Measurements from ENCODE around the gene CAPN5.
"Not testable (repeated sequence)": the region's sequence is repeated elsewhere in the genome, so short reads cannot be mapped to it uniquely, and the experiment has no call there.

Gene CAPN5

GRCh38 chr11:77044356-77044755 lies 22.4 kb upstream of the CAPN5 start:
- DNase-seq (ENCODE audit: low read depth): no peak

DNA sequence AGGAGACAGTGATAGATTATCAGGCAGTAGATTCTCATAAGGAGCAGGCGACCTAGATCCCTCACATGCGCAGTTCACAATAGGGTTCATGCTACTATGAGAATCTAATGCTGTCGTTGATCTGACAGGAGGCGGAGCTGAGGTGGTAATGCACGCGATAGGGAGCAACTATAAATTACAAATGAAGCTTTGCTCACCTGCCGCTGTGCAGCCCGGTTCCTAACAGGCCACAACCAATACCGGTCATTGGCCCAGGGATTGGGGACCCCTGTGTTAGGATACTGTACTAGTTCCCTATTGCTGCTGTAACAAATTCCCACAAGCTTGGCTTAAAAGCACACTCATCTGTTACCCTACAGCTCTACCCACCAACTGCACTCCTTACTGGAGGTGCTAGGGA lies 21.9 kb upstream of the CAPN5 start:
- DNase-seq (ENCODE audit: low read depth): no peak

- no peak for DNase-seq (ENCODE audit: low read depth)
Observed at GRCh38 chr11:77046060-77046501, 20.7 kb upstream of the CAPN5 start.

DNA sequence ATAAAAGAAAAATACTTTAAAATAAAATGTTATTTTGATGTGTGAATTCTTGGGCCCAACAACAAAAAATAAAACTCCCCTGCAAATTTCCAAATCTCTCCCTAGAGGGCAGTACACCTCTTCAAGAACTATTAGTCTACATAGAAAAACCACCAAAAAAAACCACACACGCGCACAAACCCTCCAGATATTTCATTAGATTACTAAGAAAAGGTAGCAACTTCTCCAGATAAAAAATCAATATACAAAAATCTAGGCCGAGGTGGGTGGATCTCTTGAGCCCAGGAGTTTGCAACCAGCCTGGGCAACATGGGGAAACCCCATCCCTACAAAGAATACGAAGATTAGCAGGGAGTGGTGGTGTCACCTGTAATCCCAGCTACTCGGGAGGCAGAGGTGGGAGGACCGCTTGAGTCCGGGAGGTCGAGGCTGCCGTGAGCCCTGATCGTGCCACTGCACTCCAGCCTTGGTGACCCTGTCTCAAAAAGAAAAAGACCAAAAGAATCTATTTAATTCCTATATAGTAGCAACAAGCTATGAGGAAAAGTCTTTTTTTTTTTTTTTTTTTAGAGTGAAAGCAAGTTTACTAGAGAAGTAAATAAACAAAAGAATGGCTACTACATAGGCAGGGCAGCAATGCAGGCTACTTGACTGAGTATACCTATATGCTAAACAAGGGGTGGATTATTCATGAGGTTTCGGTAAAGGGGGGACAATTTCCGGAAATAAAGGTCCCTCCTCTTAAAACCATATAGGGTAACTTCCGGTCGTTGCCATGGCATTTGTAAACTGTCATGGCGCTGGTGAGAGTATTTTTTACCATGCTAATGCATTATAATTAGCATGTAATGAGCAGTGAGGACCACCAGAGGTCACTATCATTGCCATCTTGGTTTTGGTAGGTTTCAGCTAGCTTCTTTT lies 19.5 kb upstream of the CAPN5 start:
- DNase-seq (ENCODE audit: low read depth): peak; percentile 68

DNA sequence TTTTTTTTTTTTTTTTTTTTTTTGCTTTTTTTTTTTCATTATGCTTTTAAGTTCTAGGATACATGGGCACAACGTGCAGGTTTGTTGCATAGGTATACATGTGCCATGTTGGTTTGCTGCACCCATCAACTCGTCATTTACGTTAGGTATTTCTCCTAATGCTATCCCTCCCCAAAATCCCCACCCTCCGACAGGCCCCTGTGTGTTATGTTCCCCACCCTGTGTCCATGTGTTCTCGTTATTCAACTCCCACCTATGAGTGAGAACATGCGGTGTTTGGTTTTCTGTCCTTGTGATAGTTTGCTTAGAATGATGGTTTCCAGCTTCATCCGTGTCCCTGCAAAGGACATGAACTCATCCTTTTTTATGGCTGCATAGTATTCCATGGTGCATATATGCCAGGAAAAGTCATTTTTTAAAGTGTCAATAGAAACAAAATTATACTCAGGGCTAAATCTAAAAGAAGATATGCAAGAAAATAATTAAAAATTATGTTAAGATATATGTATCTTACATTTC lies 18.8 kb upstream of the CAPN5 start:
- DNase-seq (ENCODE audit: low read depth): not testable (repeated sequence)

- no peak for DNase-seq (ENCODE audit: low read depth)
Observed at GRCh38 chr11:77049026-77049425, 17.7 kb upstream of the CAPN5 start.

GRCh38 chr11:77051511-77051910 lies 15.3 kb upstream of the CAPN5 start:
- no peak for DNase-seq (ENCODE audit: low read depth)

DNA sequence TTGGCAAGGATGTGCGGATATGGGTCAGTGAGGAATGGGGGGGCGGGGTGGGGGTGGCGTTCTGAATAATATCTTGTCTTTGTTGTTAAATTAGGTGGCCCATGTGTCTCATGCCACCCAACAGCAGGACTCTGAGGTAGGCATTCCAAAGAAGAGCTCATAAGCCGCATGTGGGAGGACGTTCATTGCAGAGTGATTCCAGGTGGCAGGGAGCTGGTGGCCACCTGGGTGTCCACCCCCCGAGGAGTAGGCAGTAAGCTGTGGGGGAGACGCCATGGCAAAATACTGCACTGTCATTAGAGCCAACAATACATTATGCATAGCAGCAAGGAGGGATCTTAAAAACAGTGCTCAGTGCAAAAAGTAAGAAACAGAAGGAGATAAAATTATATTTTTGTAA lies 14.3 kb upstream of the CAPN5 start:
- DNase-seq (ENCODE audit: low read depth): no peak

GRCh38 chr11:77053217-77054015 lies 13.4 kb upstream of the CAPN5 start:
- no peak for DNase-seq (ENCODE audit: low read depth)

DNA sequence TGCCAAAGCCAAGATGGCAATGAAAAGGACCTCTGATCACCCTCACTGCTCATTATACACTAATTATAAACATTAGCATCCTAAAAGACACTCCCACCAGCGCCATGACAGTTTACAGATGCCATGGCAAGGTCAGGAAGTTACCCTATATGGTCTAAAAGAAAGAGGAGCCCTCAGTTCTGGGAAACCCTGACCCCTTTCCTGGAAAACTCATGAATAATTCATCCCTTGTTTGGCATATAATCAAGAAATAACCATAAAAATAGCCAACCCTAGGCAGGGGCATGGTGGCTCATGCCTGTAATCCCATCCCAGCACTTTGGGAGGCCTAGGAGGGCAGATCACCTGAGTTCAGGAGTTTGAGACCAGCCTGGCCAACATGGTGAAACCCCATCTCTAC lies 12.7 kb upstream of the CAPN5 start:
- DNase-seq (ENCODE audit: low read depth): no peak

- DNase-seq (ENCODE audit: low read depth): no peak
Observed at GRCh38 chr11:77055101-77055561, 11.6 kb upstream of the CAPN5 start.

DNA sequence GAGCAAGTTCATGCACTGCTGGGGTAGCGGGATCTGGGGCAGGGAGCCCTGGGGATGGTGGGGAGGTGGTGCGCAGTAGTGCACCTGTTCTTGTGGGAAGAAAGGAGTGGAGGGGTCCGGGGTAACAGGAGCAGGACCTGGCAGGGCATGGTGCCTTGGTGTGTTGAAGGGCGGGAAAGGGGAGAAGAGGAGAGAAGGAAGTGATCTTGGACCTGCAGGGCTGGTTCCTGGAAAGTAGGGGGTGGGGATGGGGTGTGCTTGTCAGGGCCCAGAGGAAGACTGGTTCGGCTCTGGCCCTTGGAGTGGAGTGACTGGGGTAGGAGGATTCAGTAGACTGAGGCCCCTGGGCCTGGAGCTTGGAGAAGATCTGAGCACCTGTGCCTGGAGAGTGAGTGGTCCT lies 10.9 kb upstream of the CAPN5 start:
- no peak for DNase-seq (ENCODE audit: low read depth)

DNA sequence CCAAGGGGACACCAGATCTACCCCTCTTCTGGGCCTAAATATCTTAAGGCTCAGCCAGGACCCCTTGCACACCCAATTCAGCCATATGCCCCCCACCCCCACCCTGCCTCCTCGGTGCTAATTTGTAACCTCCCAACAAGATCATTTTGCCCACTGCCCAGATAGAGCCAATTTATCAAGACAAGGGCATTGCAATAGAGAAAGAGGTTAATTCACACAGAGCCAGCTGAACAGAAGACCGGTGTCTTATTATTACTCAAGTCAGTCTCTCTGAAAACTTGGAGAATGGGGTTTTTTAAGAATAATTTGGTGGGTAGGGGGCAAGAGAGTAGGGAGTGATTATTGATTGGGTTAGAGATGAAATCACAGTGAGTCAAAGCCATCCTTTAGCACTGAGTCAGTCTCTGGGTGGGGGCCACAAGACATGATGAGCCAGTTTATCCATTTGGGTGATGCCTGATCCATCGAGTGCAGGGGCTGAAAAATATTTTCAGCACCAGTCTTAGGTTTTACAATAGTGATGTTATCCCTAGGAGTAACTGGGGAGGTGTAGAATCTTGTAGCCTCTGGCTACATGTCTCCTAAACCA lies 9.9 kb upstream of the CAPN5 start:
- DNase-seq (ENCODE audit: low read depth): no peak

DNA sequence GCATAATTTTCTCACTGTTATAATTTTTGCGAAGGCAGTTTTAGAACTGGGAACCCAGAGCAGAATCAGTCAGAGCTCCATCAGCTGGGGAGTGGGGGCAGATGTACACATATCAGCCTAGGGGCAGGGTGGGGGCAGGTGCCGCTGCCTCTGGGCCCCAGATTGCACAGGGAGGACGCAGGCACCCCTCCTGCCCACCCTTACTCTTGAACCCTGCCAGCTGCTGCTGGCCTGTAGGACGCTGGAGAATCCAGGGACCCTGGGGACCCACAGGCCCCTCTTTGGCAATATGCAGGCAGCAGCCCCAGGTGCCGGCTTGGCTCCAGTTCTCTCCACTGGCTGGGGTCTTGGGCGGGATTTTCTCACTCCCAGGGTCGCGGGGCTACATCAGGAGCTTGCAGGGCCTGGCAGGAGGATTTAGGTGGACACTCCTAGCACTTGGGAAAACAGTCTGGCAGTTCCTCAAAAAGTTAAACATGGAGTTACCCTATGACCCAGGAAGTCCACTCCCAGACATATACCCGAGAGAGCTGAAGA lies 8.8 kb upstream of the CAPN5 start:
- no peak for DNase-seq (ENCODE audit: low read depth)

DNA sequence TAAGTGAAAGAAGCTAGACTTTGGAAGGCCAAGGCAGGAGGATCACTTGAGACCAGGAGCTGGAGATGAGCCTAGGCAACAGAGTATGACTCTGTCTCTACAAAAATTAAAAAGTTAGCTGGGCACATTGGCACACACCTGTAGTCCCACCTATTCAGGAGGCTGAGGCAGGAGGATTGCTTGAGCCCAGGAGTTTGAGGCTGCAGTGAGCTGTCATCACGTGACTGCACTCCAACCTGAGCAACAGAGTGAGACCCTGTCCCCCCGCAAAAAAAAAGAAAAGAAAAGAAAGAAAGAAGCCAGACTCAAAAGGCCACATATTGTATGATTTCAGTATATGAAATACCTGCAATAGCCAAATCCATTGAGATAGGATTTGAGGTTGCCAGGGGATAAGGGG lies 7.9 kb upstream of the CAPN5 start:
- DNase-seq (ENCODE audit: low read depth): no peak

GRCh38 chr11:77059806-77060205 lies 7.0 kb upstream of the CAPN5 start:
- DNase-seq (ENCODE audit: low read depth): no peak

DNA sequence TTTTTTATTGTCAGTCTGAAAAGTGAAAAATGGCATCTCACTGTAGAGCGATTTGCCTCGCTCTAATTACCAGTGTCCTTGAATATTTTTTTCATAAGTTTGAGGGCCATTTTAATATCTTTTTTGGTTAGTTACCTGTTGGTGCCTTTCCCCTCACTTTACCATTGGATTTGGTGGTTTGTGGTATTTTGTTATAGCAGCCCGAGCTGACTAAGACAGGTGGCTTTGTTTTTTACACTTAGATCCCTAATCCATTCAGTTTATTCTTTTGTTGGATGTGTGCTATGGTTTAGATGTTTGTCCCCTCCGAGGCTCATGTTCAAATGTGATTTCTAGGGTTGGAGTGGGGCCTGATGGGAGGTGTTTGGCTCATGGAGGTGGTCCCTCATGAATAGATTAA lies 6.5 kb upstream of the CAPN5 start:
- no peak for DNase-seq (ENCODE audit: low read depth)

- DNase-seq (ENCODE audit: low read depth): not testable (repeated sequence)
Observed at GRCh38 chr11:77061258-77061657, 5.5 kb upstream of the CAPN5 start.

DNA sequence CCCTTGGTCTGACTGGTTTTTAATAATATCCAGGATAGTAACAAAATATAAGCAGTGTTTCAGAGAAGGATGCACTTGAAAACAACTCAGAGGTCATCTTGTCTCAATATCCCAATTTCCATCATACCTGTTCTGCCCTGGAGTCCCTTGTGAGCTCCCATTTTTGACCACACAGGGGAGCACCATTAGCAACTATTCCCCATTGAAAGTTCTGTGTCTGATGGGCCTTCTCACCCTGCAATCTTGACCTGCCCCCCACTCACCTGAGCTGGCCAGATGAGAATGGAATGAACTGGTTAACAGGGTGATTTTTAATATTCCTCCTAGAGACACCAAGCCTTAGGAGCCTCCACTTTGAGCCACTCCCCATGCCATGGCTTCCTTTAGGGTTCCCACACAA lies 3.8 kb upstream of the CAPN5 start:
- DNase-seq (ENCODE audit: low read depth): no peak

- DNase-seq (ENCODE audit: low read depth): no peak
Observed at GRCh38 chr11:77063407-77063806, 3.4 kb upstream of the CAPN5 start.

DNA sequence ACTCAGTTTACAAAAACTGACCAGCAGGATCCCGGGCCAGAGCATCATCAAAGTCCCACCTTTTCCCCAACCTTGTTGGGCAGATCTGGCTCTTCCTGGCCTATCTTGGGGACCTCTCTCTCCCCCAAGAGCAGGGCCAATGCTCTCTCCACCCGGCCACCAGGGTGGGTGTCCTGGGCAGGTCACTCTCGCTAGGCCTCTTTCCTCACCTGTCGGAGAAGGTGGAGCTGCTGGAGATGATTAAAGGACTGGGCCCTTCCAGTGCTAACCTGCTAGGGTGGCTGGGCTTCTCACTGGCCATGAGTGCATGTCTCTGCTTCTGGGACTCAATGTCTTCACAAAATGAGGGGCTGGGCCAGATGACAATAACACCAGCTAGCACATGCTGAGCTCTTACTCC lies 2.9 kb upstream of the CAPN5 start:
- no peak for DNase-seq (ENCODE audit: low read depth)

DNA sequence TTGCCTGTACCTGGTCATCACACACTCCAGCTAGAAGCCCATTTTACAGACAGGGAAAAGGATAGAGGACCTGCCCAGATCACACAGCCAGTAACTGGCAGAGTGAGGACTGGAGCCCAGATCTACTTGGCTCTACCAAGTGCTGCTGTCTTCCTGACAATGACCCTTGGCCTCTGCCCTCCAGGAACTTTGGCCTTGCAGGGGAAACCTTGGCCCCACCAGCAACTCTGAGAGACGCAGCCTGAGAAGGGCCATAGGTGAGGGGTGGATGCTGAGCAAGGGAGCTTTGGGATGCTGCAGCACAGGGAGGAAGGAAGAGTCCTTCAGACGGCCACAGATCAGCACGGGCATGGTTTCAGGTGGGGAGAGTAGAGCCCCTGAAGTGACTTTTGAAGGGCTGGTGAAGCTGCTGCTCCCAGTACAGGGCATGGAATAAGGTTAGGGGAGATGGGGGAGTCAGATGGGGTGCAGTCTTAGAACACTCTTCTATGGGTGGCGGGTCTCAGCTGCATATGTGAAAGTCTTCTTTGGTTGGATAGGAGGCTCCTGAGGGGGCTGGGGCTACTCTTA lies 2.0 kb upstream of the CAPN5 start:
- DNase-seq (ENCODE audit: low read depth): no peak

Measured in non-pigmented ciliary epithelial cell (primary cell).